Measurements from ENCODE around the gene KATNAL1. TPM values are rescaled to one million over a fixed set of nuclear protein-coding genes. Genes with fewer than 3 reads are reported as not detected.
A peak's percentile ranks its signal among the peaks of the same experiment; 100 is the strongest.

KATNAL1 gene
- total RNA-seq, 1 donor from 2014 or later, result 20.2 TPM

GRCh38 chr13:30338331-30338851 lies 31.0 kb upstream of the KATNAL1 start:
- TF ChIP-seq CTCF (conservative IDR thresholded peaks at IDR 0.05), result no peak
- H3K4me1 Mint-ChIP-seq (ENCODE audit: unreplicated experiment), result peaks cover 61% of the 10 kb centered on the region
- H3K27ac Mint-ChIP-seq, result peak overlapping the region; percentile 19
- H3K36me3 Mint-ChIP-seq, result no peaks in the 10 kb centered on the region
- DNase-seq (ENCODE audit: extremely low spot score, unreplicated experiment), result no peak
- H3K9me3 Mint-ChIP-seq, result peaks cover 4% of the 10 kb centered on the region
- peaks cover 7% of the 10 kb centered on the region for H3K27me3 Mint-ChIP-seq
- H3K4me3 Mint-ChIP-seq, result peak overlapping the region; percentile 14

DNA sequence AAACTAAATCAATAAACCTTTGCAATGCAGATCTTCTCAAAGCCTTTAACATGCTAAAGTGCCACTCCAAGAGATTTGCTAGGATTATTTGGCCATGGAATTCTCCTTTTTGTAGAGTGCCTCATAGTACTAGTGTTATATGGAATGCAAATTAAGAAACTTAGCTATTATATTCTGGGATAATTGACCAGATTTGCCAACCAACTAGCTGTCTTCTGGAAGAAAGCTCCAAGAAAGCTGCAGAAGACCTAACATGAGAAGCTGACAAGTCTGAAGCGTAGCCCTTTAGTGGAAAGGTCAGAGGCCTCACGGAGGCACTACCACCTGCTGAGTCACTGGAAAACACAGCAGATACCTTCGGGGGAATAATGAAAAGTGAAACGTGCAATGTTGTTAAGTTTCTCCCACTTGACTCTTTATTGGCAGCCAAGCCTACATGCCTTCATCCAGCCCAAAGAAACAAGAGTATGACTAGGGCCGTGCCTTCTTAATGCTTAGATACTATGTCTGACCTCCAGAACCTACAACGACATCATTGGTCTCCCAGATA lies 29.8 kb upstream of the KATNAL1 start:
- H3K27ac Mint-ChIP-seq, result no peak overlapping the region
- peaks cover 63% of the 10 kb centered on the region for H3K4me1 Mint-ChIP-seq (ENCODE audit: unreplicated experiment)
- H3K9me3 Mint-ChIP-seq, result peaks cover 4% of the 10 kb centered on the region
- TF ChIP-seq CTCF (conservative IDR thresholded peaks at IDR 0.05), result no peak
- no peak overlapping the region for H3K4me3 Mint-ChIP-seq
- no peak for DNase-seq (ENCODE audit: extremely low spot score, unreplicated experiment)
- no peaks in the 10 kb centered on the region for H3K36me3 Mint-ChIP-seq
- peaks cover 7% of the 10 kb centered on the region for H3K27me3 Mint-ChIP-seq

GRCh38 chr13:30334663-30335386 lies 27.5 kb upstream of the KATNAL1 start:
- H3K4me1 Mint-ChIP-seq (ENCODE audit: unreplicated experiment), result peaks cover 58% of the 10 kb centered on the region
- peaks cover 8% of the 10 kb centered on the region for H3K27me3 Mint-ChIP-seq
- TF ChIP-seq CTCF (conservative IDR thresholded peaks at IDR 0.05), result peak; percentile 73
- peaks cover 4% of the 10 kb centered on the region for H3K9me3 Mint-ChIP-seq
- H3K4me3 Mint-ChIP-seq, result no peak overlapping the region
- no peak overlapping the region for H3K27ac Mint-ChIP-seq
- no peaks in the 10 kb centered on the region for H3K36me3 Mint-ChIP-seq
- no peak for DNase-seq (ENCODE audit: extremely low spot score, unreplicated experiment)

GRCh38 chr13:30333616-30334015 lies 26.3 kb upstream of the KATNAL1 start:
- H3K9me3 Mint-ChIP-seq, result peaks cover 4% of the 10 kb centered on the region
- peaks cover 54% of the 10 kb centered on the region for H3K4me1 Mint-ChIP-seq (ENCODE audit: unreplicated experiment)
- H3K27me3 Mint-ChIP-seq, result peaks cover 8% of the 10 kb centered on the region
- DNase-seq (ENCODE audit: extremely low spot score, unreplicated experiment), result no peak
- H3K36me3 Mint-ChIP-seq, result no peaks in the 10 kb centered on the region
- TF ChIP-seq CTCF (conservative IDR thresholded peaks at IDR 0.05), result no peak
- no peak overlapping the region for H3K4me3 Mint-ChIP-seq
- peak overlapping the region; percentile 6 for H3K27ac Mint-ChIP-seq

DNA sequence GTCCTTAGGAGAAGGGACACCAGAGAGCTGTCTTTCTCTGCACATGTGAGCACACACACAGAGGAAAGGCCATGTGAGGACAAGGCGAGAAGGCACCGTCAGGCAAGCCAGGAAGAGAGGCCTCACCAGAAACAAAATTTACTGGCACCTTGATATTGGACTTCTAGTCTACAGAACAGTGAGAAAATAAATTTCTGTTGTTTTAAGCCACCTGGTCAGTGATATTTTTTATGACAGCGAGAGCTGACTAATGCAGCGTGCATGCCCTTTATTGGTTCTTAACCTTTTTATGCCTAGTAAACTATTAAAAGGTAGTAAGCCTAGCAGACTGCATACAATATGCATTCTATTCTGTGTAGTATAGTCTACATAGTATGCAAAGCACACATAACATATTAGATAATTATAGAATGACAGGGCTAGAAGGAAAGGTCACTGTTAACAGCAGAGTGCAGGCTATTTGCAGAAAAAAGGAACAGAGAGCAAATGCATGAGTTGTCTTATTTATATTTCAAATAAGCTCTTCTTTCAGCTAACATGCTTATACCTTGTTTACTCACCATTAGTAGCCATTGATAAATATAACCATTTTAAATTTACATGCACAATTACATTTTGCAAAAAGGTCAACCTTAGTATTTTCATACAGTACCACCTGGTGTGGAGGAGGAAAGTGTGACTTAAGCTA lies 25.2 kb upstream of the KATNAL1 start:
- H3K36me3 Mint-ChIP-seq, result no peaks in the 10 kb centered on the region
- no peaks in the 10 kb centered on the region for H3K9me3 Mint-ChIP-seq
- H3K27ac Mint-ChIP-seq, result no peak overlapping the region
- H3K27me3 Mint-ChIP-seq, result peaks cover 3% of the 10 kb centered on the region
- DNase-seq (ENCODE audit: extremely low spot score, unreplicated experiment), result no peak
- H3K4me3 Mint-ChIP-seq, result no peak overlapping the region
- TF ChIP-seq CTCF (conservative IDR thresholded peaks at IDR 0.05), result no peak
- H3K4me1 Mint-ChIP-seq (ENCODE audit: unreplicated experiment), result peaks cover 46% of the 10 kb centered on the region
